Ovary (tissue), 9 donors: Measurements from ENCODE around the gene HNF1B. TPM values are rescaled to one million over a fixed set of nuclear protein-coding genes. Genes with fewer than 3 reads are reported as not detected.

Experiments
- DNase-seq, 5 donors: peaks; one replicate each; pipeline ENCODE4 v3.0.0-alpha.2; 2019 to 2020
- H3K27ac ChIP-seq, 2 donors: fragments of 200-600 bp; one replicate each; pipeline versions ENCODE4 v1.5.1 to v1.8.0; 2019 to 2022
- H3K27me3 ChIP-seq: fragments of 200-600 bp; one replicate; pipeline ENCODE4 v1.8.0; 2022
- H3K36me3 ChIP-seq: fragments of 200-600 bp; sonication (generic); one replicate; pipeline ENCODE4 v1.5.1; 2019
- H3K4me1 ChIP-seq: one replicate; pipeline ENCODE4 v1.8.1; 2013; ENCODE audit warnings: mild to moderate bottlenecking, moderate library complexity; ENCODE audit not compliant: insufficient read depth
- H3K4me3 ChIP-seq: fragments of 200-600 bp; sonication (generic); one replicate; pipeline ENCODE4 v1.5.1; 2017
- H3K9me3 ChIP-seq, 2 donors: fragments of 200-600 bp in 1 of 2; sonication (generic) in 1 of 2; one replicate each; pipeline versions ENCODE4 v1.5.1 to v1.8.1; 2013 to 2019; ENCODE audit warnings: mild to moderate bottlenecking in 1 of 2, moderate library complexity in 1 of 2
- CTCF ChIP-seq, 3 donors: fragments of 450-650 bp in 2 of 3; fragments of 200-600 bp in 1 of 3; IDR thresholded peaks; one replicate each; pipeline versions ENCODE4 v1.5.1 to v1.8.0; 2016 to 2022; ENCODE audit warnings: antibody characterized with exemption in 3 of 3, mild to moderate bottlenecking in 1 of 3
- EP300 ChIP-seq: sonication (generic); formaldehyde crosslinking; IDR thresholded peaks from one replicate; pipeline ENCODE4 v1.6.1; 2017; ENCODE audit warnings: antibody characterized with exemption
- POLR2A ChIP-seq: fragments of 450-650 bp; IDR thresholded peaks from one replicate; pipeline ENCODE4 v1.6.1; 2017; ENCODE audit warnings: antibody characterized with exemption, mild to moderate bottlenecking, moderate library complexity
- WGBS, 3 donors: extraction: QIAGEN DNeasy Blood & Tissue Kit in 1 of 3; methylation state at CpG; one replicate each; pipeline versions ENCODE4 v1.1.5 to v1.1.7; 2013 to 2017; 5-methylcytosine and 5-hydroxymethylcytosine counted together
- intact Hi-C, 4 donors: fragments of 100-400 bp; cut with DNase I; formaldehyde crosslinking; loops; one replicate each; pipeline versions ENCODE4 v1.11.0 to v1.15.1; 2022 to 2023
- polyA plus RNA-seq, 2 donors: library from polyadenylated mRNA; stranded (reverse); fragments of 200-250 nt in 1 of 2; fragments of 350-450 nt in 1 of 2; fragmentation: Illumina TruSeq in 1 of 2; extraction: RNeasy Lipid Tissue Mini Kit (QIAGEN cat#74804) in 1 of 2; gene quantifications; one replicate each; pipeline ENCODE4 v1.2.3, GENCODE V29; 2013 to 2014
- total RNA-seq, 7 donors: library from RNA; depleted of rRNA in 2 of 7; stranded (reverse); fragments of >200 nt in 2 of 7; fragmentation: NEBNext Ultra II Directional in 3 of 7; extraction: Animal tissue kit (Norgen Biotek cat#: 25700) in 3 of 7; gene quantifications; one replicate each; pipeline versions ENCODE4 v1.1.0 to v1.2.4, GENCODE V29; 2016 to 2023
- donor health status: DM: no; HTN: no; CAD: no; lungs with moderate emphysema.
- donor health status: DM: no; HTN: no; CAD: no.
- donor health status: Bipolar disorder and iron deficiency.
- donor health status: DM: yes; HTN: yes; CAD: no.
- donor health status: DM: no; HTN: no; CAD: no.
- donor health status: DM: yes; HTN: yes; CAD: no.

The HNF1B gene
- total and polyA plus RNA-seq, 9 donors = 0.05 to 9.5 (median 0.75) TPM; not detected in 3

GRCh38 chr17:37717627-37718323, 27.1 kb downstream of the HNF1B start:
- no peak overlapping the region for H3K27ac ChIP-seq
- no peaks in the 10 kb centered on the region for H3K4me1 ChIP-seq
- TF ChIP-seq CTCF (IDR thresholded peaks at IDR 0.05) (no peak), POLR2A (no peak), EP300 (no peak)
- no peaks in the 10 kb centered on the region for H3K36me3 ChIP-seq
- DNase-seq = no peak
- 69 to 75% (median 74%) methylated on average over 3 of the region's 3 CpGs for WGBS, 3 donors
- intact Hi-C loops = no loop called here
- no peaks in the 10 kb centered on the region for H3K27me3 ChIP-seq
- no peak overlapping the region for H3K4me3 ChIP-seq
- H3K9me3 ChIP-seq = no peaks in the 10 kb centered on the region

GRCh38 chr17:37714897-37715296, 30.0 kb downstream of the HNF1B start:
- no peak for TF ChIP-seq CTCF (IDR thresholded peaks at IDR 0.05)
- no peak for TF ChIP-seq POLR2A
- no peak for TF ChIP-seq EP300
- intact Hi-C loops = no loop called here
- Histone ChIP-seq H3K27ac (no peak overlapping the region), H3K9me3 (no peaks in the 10 kb centered on the region), H3K36me3 (no peaks in the 10 kb centered on the region), H3K4me1 (no peaks in the 10 kb centered on the region), H3K27me3 (no peaks in the 10 kb centered on the region), H3K4me3 (no peak overlapping the region)
- WGBS, 3 donors = 39 to 54% (median 44%) methylated on average over 4 of the region's 4 CpGs
- no peak for DNase-seq

GRCh38 chr17:37713624-37714023, 31.2 kb downstream of the HNF1B start:
- H3K9me3 ChIP-seq = no peaks in the 10 kb centered on the region

GRCh38 chr17:37713028-37713431, 31.8 kb downstream of the HNF1B start:
- TF ChIP-seq POLR2A (no peak), CTCF (IDR thresholded peaks at IDR 0.05) (no peak), EP300 (no peak)
- intact Hi-C loops = no loop called here
- WGBS, 3 donors = 32 to 41% (median 40%) methylated on average over 6 of the region's 6 CpGs

More at GRCh38 chr17:37713624-37714023, 31.2 kb downstream of the HNF1B start:
- Histone ChIP-seq H3K27me3 (no peaks in the 10 kb centered on the region), H3K36me3 (no peaks in the 10 kb centered on the region), H3K4me3 (no peak overlapping the region), H3K4me1 (no peaks in the 10 kb centered on the region), H3K27ac (no peak overlapping the region)
- TF ChIP-seq CTCF (IDR thresholded peaks at IDR 0.05) (no peak), POLR2A (no peak), EP300 (no peak)
- 46 to 61% (median 52%) methylated on average over 4 of the region's 4 CpGs for WGBS, 3 donors
- DNase-seq = no peak
- intact Hi-C loops = no loop called here

More at GRCh38 chr17:37713028-37713431, 31.8 kb downstream of the HNF1B start:
- H3K36me3 ChIP-seq = no peaks in the 10 kb centered on the region
- no peak overlapping the region for H3K27ac ChIP-seq
- DNase-seq = no peak
- no peaks in the 10 kb centered on the region for H3K4me1 ChIP-seq
- no peaks in the 10 kb centered on the region for H3K9me3 ChIP-seq
- no peak overlapping the region for H3K4me3 ChIP-seq
- H3K27me3 ChIP-seq = no peaks in the 10 kb centered on the region
